ENCODE data around the gene AKR1B15.
"Not testable (repeated sequence)": the region's sequence is repeated elsewhere in the genome, so short reads cannot be mapped to it uniquely, and the experiment has no call there.

- not testable (repeated sequence) for TF ChIP-seq CTCF, POLR2A (IDR thresholded peaks at IDR 0.05)
Observed at GRCh38 chr7:134536558-134536957, 12.4 kb upstream of the AKR1B15 start.

Measured in Peyer's patch (tissue), 4 donors.